GM12891 (cell line): ENCODE measurements around the gene R3HDML.

Experiments
- DNase-seq: peaks from one replicate; pipeline ENCODE4 v3.0.0; 2011; ENCODE audit warnings: low spot score; ENCODE audit not compliant: insufficient read length
- FAIRE-seq: peaks from 2 replicates; lab custom pipeline; 2011; peaks lifted over from hg19 to GRCh38; lab: Jason Lieb, UNC
- PAX5 ChIP-seq: IDR thresholded peaks from 2 replicates; pipeline ENCODE4 v1.6.1; 2011; ENCODE audit warnings: low read length, moderate library complexity, mild to moderate bottlenecking; ENCODE audit not compliant: insufficient read depth, severe bottlenecking
- POLR2A ChIP-seq: IDR thresholded peaks from 2 replicates; pipeline ENCODE4 v1.6.1; 2011; ENCODE audit warnings: low read depth, low read length, control low read depth
- POLR2AphosphoS5 ChIP-seq: IDR thresholded peaks from 2 replicates; pipeline ENCODE4 v1.6.1; 2011; ENCODE audit warnings: low read depth, low read length, control low read depth
- POU2F2 ChIP-seq: IDR thresholded peaks from 2 replicates; pipeline ENCODE4 v1.6.1; 2011; ENCODE audit warnings: low read depth, mild to moderate bottlenecking, control low read depth, low read length, moderate library complexity
- SPI1 ChIP-seq: IDR thresholded peaks from 2 replicates; pipeline ENCODE4 v1.6.1; 2011; ENCODE audit warnings: low read depth, low read length, control low read depth
- TAF1 ChIP-seq: IDR thresholded peaks from 2 replicates; pipeline ENCODE4 v1.6.1; 2011; ENCODE audit warnings: low read depth, low read length, control low read depth

R3HDML gene

DNA sequence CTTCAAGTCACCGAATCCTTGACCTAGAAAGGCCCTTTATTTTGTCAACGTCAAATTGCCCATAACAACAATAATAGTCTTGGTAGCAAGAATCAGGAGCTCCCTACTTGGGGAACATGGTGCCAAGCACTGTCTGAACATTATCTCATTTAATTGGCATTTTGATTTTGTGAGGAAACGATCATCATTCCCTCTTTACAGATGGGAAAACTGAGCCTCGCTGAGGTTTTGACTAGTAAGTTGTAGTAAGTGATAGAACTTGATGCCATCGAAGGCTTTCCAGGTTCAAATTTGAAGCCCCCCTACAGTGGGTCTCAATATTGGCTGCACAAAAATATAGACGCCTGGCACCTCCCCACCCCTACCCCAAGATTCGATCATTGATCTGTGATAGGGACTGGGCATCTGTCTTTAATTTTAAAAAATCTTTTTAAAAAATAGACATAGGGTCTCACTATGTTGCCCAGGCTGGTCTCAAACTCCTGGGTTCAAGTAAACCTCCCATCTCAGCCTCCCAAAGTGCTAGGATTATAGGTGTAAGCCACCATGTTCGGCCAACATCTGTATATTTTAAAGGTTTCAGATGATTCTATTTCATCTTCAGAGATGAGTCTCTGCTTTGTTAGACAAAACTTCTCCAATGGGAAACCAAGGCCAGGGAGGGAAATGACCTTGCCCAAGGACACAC, 55.4 kb downstream of the R3HDML start:
- FAIRE-seq: no peak
- TF ChIP-seq POLR2A (no peak), PAX5 (no peak), TAF1 (no peak), POU2F2 (no peak), POLR2AphosphoS5 (no peak), SPI1 (no peak)
- no peak for DNase-seq

GRCh38 chr20:44392776-44393607, 56.1 kb downstream of the R3HDML start:
- TF ChIP-seq SPI1 (no peak), POLR2AphosphoS5 (no peak), POLR2A (no peak), TAF1 (no peak), POU2F2 (no peak), PAX5 (no peak)
- DNase-seq (no peak), FAIRE-seq (no peak)

- no peak for FAIRE-seq
- DNase-seq: no peak
- TF ChIP-seq POLR2A (no peak), TAF1 (no peak), PAX5 (no peak), SPI1 (no peak), POU2F2 (no peak), POLR2AphosphoS5 (no peak)
These were observed 57.0 kb downstream of the R3HDML start for GRCh38 chr20:44393608-44394451.

DNA sequence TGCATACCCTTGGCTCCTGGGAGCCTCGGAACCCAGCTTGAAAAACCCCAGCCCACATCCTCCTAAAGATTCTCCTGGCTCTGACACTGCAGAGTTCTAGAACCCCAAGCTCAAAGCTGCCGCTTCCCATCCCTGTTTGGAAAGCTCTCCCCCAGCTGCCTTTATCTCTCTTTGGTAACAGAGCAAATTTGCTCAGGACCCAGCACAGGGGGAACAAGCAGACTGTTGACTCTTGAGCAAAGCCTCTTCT, 57.5 kb downstream of the R3HDML start:
- TF ChIP-seq POLR2AphosphoS5: no peak
- TF ChIP-seq TAF1: no peak
- TF ChIP-seq PAX5: no peak
- TF ChIP-seq POU2F2: no peak
- TF ChIP-seq POLR2A: no peak
- no peak for TF ChIP-seq SPI1
- DNase-seq (no peak), FAIRE-seq (no peak)

DNA sequence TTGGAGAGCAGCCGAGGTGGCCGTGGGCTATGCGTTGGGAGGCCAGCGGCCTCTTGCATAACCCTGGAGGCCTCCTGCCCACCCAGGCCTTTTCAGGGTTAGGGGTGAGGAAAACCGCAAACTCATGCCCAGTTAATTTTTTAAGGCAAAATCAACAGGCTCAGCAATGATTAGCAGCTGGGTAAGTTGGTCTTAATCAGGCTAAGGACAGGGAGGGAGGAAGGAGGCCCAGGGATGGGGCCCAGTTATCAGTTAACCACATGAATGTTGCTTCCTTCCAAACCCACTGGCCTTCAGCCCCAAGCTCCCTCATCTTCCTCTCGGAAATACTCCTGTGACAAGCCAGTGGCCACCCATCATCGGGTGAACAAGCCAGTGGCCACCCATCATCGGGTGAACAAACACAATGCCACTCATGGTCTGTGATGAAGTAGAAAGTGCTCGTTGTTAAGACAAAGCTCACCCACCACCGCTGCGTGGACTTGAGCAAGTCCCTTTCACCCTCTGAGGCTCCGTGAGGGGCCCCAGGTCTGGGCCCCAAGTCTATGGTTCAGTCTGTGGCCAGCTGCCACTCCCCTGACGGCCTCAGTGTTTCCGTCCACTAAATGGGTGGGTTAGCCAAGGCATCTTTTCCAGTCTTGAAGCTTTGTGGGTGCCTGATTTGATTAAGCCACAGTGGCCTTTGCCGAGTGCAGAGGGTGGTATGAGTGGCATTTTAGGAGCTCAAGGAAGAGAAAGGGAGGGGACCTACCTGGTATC, 58.0 kb downstream of the R3HDML start:
- no peak for FAIRE-seq

DNA sequence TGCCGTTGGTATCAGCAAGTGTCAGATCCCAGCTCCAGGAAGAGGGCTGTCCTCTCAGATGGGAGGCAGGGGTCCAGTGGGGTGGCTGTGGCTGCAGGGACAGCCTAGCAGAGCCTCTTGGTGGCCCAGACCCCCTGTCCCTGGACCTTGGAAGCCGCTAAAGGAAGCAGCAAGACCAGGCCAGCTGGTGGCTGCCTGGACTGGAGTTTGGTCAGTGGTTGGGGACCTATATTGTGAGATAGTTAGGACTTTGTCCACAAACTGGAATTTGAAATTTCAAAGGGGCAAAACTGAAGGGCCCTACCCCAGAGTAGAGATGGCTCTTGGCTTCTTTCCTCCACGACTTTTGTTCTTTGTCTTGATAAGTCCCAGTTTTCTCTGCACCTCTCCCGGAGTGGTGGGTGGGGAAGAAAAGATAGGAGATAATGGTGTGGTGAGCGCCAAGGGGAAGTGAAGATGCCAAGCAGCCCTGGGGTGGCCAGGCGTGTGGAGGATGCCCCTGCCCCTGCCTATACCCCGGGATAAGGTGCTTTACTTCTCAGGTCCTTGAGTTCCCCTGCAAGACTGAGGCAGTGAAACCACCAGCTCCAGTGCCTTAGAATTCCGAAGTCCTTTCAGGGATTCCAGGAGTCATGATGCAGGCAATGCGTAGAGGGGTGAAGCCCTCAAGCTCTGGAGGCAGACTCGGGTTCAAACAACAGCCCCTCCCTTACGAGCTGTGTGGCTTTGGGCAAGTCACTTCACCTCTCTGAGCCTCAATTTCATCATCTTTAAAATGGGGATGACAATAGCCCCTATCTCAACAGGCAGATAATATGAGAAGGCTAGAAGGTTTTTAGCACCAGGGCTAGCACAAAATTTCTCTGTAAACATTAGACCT, 58.9 kb downstream of the R3HDML start:
- no peak for FAIRE-seq
- TF ChIP-seq POLR2A (no peak), POU2F2 (no peak), SPI1 (no peak), TAF1 (no peak)
- DNase-seq: no peak

More for the DNA sequence above, 58.0 kb downstream of the R3HDML start:
- no peak for TF ChIP-seq SPI1
- TF ChIP-seq POU2F2: no peak
- TF ChIP-seq POLR2A: no peak
- TF ChIP-seq POLR2AphosphoS5: no peak
- no peak for DNase-seq

GRCh38 chr20:44396369-44397130, 59.7 kb downstream of the R3HDML start:
- no peak for DNase-seq
- no peak for FAIRE-seq
- TF ChIP-seq SPI1 (no peak), TAF1 (no peak), POLR2A (no peak), PAX5 (no peak), POLR2AphosphoS5 (no peak), POU2F2 (no peak)
